Vagina (tissue), 2 donors: ENCODE measurements around the gene SIK3.

Source experiments
- POLR2A ChIP-seq, 2 donors: fragments of 450-650 bp; IDR thresholded peaks; one replicate each; pipeline ENCODE4 v1.6.1; 2017; ENCODE audit warnings: antibody characterized with exemption in 2 of 2, mild to moderate bottlenecking in 2 of 2, moderate library complexity in 2 of 2
- TF ChIP-seq, protein P1 (sequence below), 3 experiments: fragments of 450-650 bp in 2 of 3; fragments of 200-600 bp in 1 of 3; sonication (generic) in 1 of 3; IDR thresholded peaks; one replicate each; pipeline ENCODE4 v1.5.1; 2017 to 2019; ENCODE audit warnings: antibody characterized with exemption in 3 of 3, mild to moderate bottlenecking in 2 of 3, moderate library complexity in 2 of 3

DNA sequence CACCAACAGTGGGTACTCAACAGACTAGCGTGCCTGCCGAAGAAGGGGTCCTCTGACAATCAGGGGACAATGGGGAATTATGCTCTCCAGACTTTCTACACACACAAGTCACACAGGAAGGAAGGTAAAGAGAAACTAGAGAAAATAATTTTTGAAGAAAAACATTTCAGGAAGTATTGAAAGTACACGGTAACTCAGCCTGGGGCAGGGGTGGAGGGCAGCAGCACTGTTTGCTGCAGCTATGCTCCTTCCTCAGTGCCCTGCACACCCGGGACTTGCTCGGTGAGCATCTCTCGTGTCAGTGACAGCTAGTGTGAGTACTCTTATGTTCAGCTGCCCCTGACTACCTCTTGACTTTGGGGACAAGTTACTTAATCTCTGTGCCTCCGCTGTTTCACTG lies 242.8 kb downstream of the SIK3 start:
- TF ChIP-seq, protein P1, sequence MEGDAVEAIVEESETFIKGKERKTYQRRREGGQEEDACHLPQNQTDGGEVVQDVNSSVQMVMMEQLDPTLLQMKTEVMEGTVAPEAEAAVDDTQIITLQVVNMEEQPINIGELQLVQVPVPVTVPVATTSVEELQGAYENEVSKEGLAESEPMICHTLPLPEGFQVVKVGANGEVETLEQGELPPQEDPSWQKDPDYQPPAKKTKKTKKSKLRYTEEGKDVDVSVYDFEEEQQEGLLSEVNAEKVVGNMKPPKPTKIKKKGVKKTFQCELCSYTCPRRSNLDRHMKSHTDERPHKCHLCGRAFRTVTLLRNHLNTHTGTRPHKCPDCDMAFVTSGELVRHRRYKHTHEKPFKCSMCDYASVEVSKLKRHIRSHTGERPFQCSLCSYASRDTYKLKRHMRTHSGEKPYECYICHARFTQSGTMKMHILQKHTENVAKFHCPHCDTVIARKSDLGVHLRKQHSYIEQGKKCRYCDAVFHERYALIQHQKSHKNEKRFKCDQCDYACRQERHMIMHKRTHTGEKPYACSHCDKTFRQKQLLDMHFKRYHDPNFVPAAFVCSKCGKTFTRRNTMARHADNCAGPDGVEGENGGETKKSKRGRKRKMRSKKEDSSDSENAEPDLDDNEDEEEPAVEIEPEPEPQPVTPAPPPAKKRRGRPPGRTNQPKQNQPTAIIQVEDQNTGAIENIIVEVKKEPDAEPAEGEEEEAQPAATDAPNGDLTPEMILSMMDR (IDR thresholded peaks at IDR 0.05): no peak
- no peak for TF ChIP-seq POLR2A (IDR thresholded peaks at IDR 0.05)
